MCF 10A (cell line): ENCODE measurements around the gene MAD1L1. TPM values are rescaled to one million over a fixed set of nuclear protein-coding genes. Genes with fewer than 3 reads are reported as not detected.

Experiments used
- BruUV-seq: library from RNA; stranded (reverse); fragments of 400-500 nt; replicated peaks from 2 replicates; lab custom pipeline; 2021; lab: Mats Ljungman, UMichigan
- CTCF ChIA-PET: fragments of 300-600 bp; sonication (Branson Sonifier 250); formaldehyde crosslinking; extraction: SDS; loops from one replicate; lab custom pipeline; 2021; ENCODE audit warnings: antibody characterized with exemption, inconsistent platforms; lab: Yijun Ruan, JAX
- POLR2A ChIA-PET: fragments of 300-600, 350-650 bp; sonication (Branson Sonifier 250); formaldehyde crosslinking; extraction: SDS; loops from one replicate; lab custom pipeline; 2020; ENCODE audit warnings: antibody characterized with exemption, inconsistent platforms; lab: Yijun Ruan, JAX
- DNase-seq: peaks from one replicate; pipeline ENCODE4 v3.0.0-alpha.2; 2018; ENCODE audit not compliant: unreplicated experiment
- H3K27ac Mint-ChIP-seq: one replicate; pipeline ENCODE4 v1.8.0; 2022; ENCODE audit warnings: mild to moderate bottlenecking, low read depth, mixed read lengths; ENCODE audit not compliant: unreplicated experiment
- H3K27me3 Mint-ChIP-seq: one replicate; pipeline ENCODE4 v1.8.0; 2022; ENCODE audit warnings: mixed read lengths; ENCODE audit not compliant: insufficient read depth, unreplicated experiment
- H3K36me3 Mint-ChIP-seq: one replicate; pipeline ENCODE4 v1.8.0; 2022; ENCODE audit warnings: mild to moderate bottlenecking, moderate library complexity, mixed read lengths; ENCODE audit not compliant: insufficient read depth, unreplicated experiment
- H3K4me1 Mint-ChIP-seq: one replicate; pipeline ENCODE4 v1.8.0; 2022; ENCODE audit warnings: mixed read lengths; ENCODE audit not compliant: insufficient read depth, unreplicated experiment
- H3K4me3 Mint-ChIP-seq: one replicate; pipeline ENCODE4 v1.8.0; 2022; ENCODE audit warnings: mild to moderate bottlenecking, moderate library complexity, mixed read lengths; ENCODE audit not compliant: unreplicated experiment
- H3K9me3 Mint-ChIP-seq: one replicate; pipeline ENCODE4 v1.8.0; 2022; ENCODE audit warnings: mixed read lengths; ENCODE audit not compliant: unreplicated experiment
- CTCF ChIP-seq: fragments of 200-600 bp; IDR thresholded peaks from one replicate; pipeline ENCODE4 v1.8.0; 2022; ENCODE audit warnings: antibody characterized with exemption, mild to moderate bottlenecking; ENCODE audit not compliant: unreplicated experiment
- intact Hi-C: fragments of 100-400 bp; cut with micrococcal nuclease; formaldehyde crosslinking; loops from 2 replicates; pipeline ENCODE4 v1.14.1; 2022
- total RNA-seq: library from RNA; stranded (reverse); gene quantifications from 2 replicates; pipeline ENCODE4 v1.2.3, GENCODE V29; 2022

MAD1L1 gene
- total RNA-seq, 1 experiment from 2014 or later: 25.2 TPM

- no TSS peak for BruUV-seq
- Mint-ChIP-seq H3K9me3 (no peaks in the 10 kb centered on the region), H3K36me3 (peaks cover 14% of the 10 kb centered on the region), H3K4me1 (no peaks in the 10 kb centered on the region), H3K27ac (no peak overlapping the region), H3K27me3 (no peaks in the 10 kb centered on the region), H3K4me3 (no peak overlapping the region)
- TF ChIP-seq CTCF: no peak
- POLR2A ChIA-PET: no interaction called here
- CTCF ChIA-PET: no interaction called here
- intact Hi-C loops: no loop called here
- DNase-seq: no peak
Observed at GRCh38 chr7:1937252-1937605, 295.5 kb downstream of the MAD1L1 start.

GRCh38 chr7:1936531-1937251 is 296.1 kb downstream of the MAD1L1 start:
- no peaks in the 10 kb centered on the region for H3K9me3 Mint-ChIP-seq
- no peak overlapping the region for H3K27ac Mint-ChIP-seq
- H3K4me1 Mint-ChIP-seq: no peaks in the 10 kb centered on the region
- H3K27me3 Mint-ChIP-seq: no peaks in the 10 kb centered on the region
- H3K4me3 Mint-ChIP-seq: no peak overlapping the region
- H3K36me3 Mint-ChIP-seq: peaks cover 9% of the 10 kb centered on the region
- ChIA-PET POLR2A (no interaction called here), CTCF (no interaction called here)
- TF ChIP-seq CTCF: no peak
- BruUV-seq: no TSS peak
- DNase-seq: no peak
- intact Hi-C loops: no loop called here

- Mint-ChIP-seq H3K4me3 (no peak overlapping the region), H3K27me3 (no peaks in the 10 kb centered on the region), H3K36me3 (peaks cover 11% of the 10 kb centered on the region), H3K4me1 (no peaks in the 10 kb centered on the region), H3K27ac (no peak overlapping the region), H3K9me3 (no peaks in the 10 kb centered on the region)
- no peak for TF ChIP-seq CTCF
- ChIA-PET CTCF (no interaction called here), POLR2A (no interaction called here)
- no peak for DNase-seq
- intact Hi-C loops: no loop called here
- no TSS peak for BruUV-seq
Observed at GRCh38 chr7:1936006-1936310, 296.8 kb downstream of the MAD1L1 start.

DNA sequence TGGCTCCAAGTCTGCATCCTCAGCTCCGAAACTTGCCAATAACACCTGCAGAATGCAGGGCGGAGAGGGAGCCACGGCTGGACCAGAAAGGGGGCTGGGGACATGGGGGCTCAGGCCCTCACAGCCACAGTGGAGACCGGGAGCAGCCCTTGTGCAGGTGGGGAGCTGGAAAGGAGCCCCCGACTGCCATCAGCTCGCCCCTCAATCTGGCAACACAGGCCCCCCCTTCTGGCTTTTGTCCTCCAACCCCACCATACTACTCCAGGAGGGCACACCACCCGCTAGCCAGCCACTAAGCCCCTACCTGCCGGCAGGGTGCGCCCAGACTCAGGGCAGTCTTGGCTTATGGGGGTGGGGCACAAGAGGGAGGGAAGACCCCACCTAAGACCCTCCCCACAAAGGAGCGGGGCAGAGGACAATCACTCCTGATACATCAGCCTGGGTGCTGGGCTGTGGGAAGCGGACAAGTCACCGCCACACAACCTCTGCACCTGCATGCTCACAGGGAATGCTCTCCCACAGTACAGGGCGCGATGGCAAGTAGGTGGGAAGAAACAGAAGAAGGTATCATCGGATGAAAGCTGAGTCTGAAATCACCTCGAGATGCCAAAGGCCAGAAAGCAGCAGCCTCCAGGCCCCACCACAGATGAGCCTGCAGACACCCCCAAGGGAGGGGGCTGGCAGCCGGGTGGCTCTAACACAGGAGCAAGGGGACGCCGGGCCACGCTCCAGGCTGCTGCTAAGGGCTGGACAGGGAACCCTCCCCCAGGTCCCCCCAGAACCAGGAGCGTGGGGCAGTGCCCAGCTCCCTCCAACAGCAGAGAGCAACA is 297.4 kb downstream of the MAD1L1 start:
- no peak for TF ChIP-seq CTCF
- Mint-ChIP-seq H3K27ac (no peak overlapping the region), H3K4me1 (no peaks in the 10 kb centered on the region), H3K27me3 (no peaks in the 10 kb centered on the region), H3K9me3 (no peaks in the 10 kb centered on the region), H3K36me3 (peaks cover 13% of the 10 kb centered on the region), H3K4me3 (no peak overlapping the region)
- DNase-seq: no peak
- intact Hi-C loops: no loop called here
- POLR2A ChIA-PET: no interaction called here
- CTCF ChIA-PET: no interaction called here
- no TSS peak for BruUV-seq
